ENCODE data around the gene MTG1.
"Not testable (repeated sequence)": the region's sequence is repeated elsewhere in the genome, so short reads cannot be mapped to it uniquely, and the experiment has no call there.

MTG1 gene

GRCh38 chr10:133405272-133405671, 11.3 kb downstream of the MTG1 start:
- H4K20me1 ChIP-seq, result peaks cover 5 to 77% (median 24%) of the 10 kb centered on the region in 11 experiments; a peak in 14 of 22 replicates
- H3K36me3 ChIP-seq, result peaks cover 93 to 100% (median 98%) of the 10 kb centered on the region in 11 experiments
- no peak overlapping the region for H3K4me2 ChIP-seq
- peaks cover 11 to 39% (median 36%) of the 10 kb centered on the region in 11 experiments for H3K9me3 ChIP-seq (replicated peaks in 1 of 11)
- TF ChIP-seq Cebpa-rat (IDR thresholded peaks at IDR 0.05), result no peak
- no peak overlapping the region for H3K27ac ChIP-seq
- no peak overlapping the region for H3K9ac ChIP-seq
- peaks cover 0 to 15% (median 7%) of the 10 kb centered on the region in 10 experiments; a peak in 11 of 20 replicates for H3K4me1 ChIP-seq
- H3K4me3 ChIP-seq, result no peak overlapping the region
- no peaks in the 10 kb centered on the region for H3K27me3 ChIP-seq

- H3K9me3 ChIP-seq (replicated peaks in 1 of 11), result peaks cover 18 to 46% (median 43%) of the 10 kb centered on the region in 11 experiments
- peaks cover 0 to 8% (median under 1%) of the 10 kb centered on the region in 10 experiments; a peak in 10 of 20 replicates for H3K4me1 ChIP-seq
- peaks cover 95 to 100% (median 98%) of the 10 kb centered on the region in 11 experiments for H3K36me3 ChIP-seq
- no peak overlapping the region for H3K9ac ChIP-seq
- H3K27me3 ChIP-seq, result no peaks in the 10 kb centered on the region
- no peak overlapping the region for H3K4me2 ChIP-seq
- no peak overlapping the region for H3K27ac ChIP-seq
- no peak for TF ChIP-seq Cebpa-rat (IDR thresholded peaks at IDR 0.05)
- no peak overlapping the region for H3K4me3 ChIP-seq
- peaks cover 5 to 70% (median 21%) of the 10 kb centered on the region in 11 experiments; a peak in 14 of 22 replicates for H4K20me1 ChIP-seq
These were observed 12.0 kb downstream of the MTG1 start for GRCh38 chr10:133405844-133406527.

GRCh38 chr10:133411523-133412380, 17.8 kb downstream of the MTG1 start:
- no peak for TF ChIP-seq Cebpa-rat (IDR thresholded peaks at IDR 0.05)
- Histone ChIP-seq H3K4me1 (no peaks in the 10 kb centered on the region), H3K27ac (no peak overlapping the region), H3K9ac (no peak overlapping the region), H3K9me3 (replicated peaks in 1 of 11) (peaks cover 60 to 92% (median 90%) of the 10 kb centered on the region in 11 experiments), H3K4me2 (no peak overlapping the region), H3K36me3 (peaks cover 83 to 95% (median 89%) of the 10 kb centered on the region in 11 experiments), H4K20me1 (peaks cover 0 to 26% (median 0%) of the 10 kb centered on the region in 11 experiments; a peak in 7 of 22 replicates), H3K27me3 (no peaks in the 10 kb centered on the region), H3K4me3 (peak overlapping the region in 4 of 10 experiments; percentile 27 to 40 (median 28); a peak in 6 of 20 replicates)

GRCh38 chr10:133412381-133412711, 18.4 kb downstream of the MTG1 start:
- H3K4me2 ChIP-seq, result no peak overlapping the region
- no peak overlapping the region for H3K27ac ChIP-seq
- no peaks in the 10 kb centered on the region for H3K27me3 ChIP-seq
- H3K4me1 ChIP-seq, result no peaks in the 10 kb centered on the region
- no peak for TF ChIP-seq Cebpa-rat (IDR thresholded peaks at IDR 0.05)
- H3K4me3 ChIP-seq, result peak overlapping the region in 1 of 10 experiments; percentile 27; a peak in 2 of 20 replicates
- H3K36me3 ChIP-seq, result peaks cover 77 to 89% (median 83%) of the 10 kb centered on the region in 11 experiments
- H3K9ac ChIP-seq, result no peak overlapping the region
- H4K20me1 ChIP-seq, result peaks cover 0 to 20% (median 0%) of the 10 kb centered on the region in 11 experiments; a peak in 5 of 22 replicates
- peaks cover 60 to 86% (median 85%) of the 10 kb centered on the region in 11 experiments for H3K9me3 ChIP-seq (replicated peaks in 1 of 11)

- Histone ChIP-seq H3K36me3 (peaks cover 71 to 85% (median 79%) of the 10 kb centered on the region in 11 experiments), H3K9me3 (replicated peaks in 1 of 11) (peaks cover 58 to 66% (median 64%) of the 10 kb centered on the region in 11 experiments), H4K20me1 (peaks cover 0 to 20% (median 13%) of the 10 kb centered on the region in 11 experiments; a peak in 16 of 22 replicates)
- H3K4me3 ChIP-seq, H3K9ac ChIP-seq, H3K27ac ChIP-seq, H3K27me3 ChIP-seq, H3K4me2 ChIP-seq, H3K4me1 ChIP-seq: not testable (repeated sequence)
These were observed 20.4 kb downstream of the MTG1 start for GRCh38 chr10:133414401-133414800.

GRCh38 chr10:133415752-133416151, 21.8 kb downstream of the MTG1 start:
- Histone ChIP-seq H3K27ac (no peak overlapping the region), H3K4me3 (no peak overlapping the region), H3K4me1 (no peaks in the 10 kb centered on the region), H3K9ac (no peak overlapping the region), H4K20me1 (peaks cover 3 to 34% (median 26%) of the 10 kb centered on the region in 11 experiments; a peak in 19 of 22 replicates), H3K9me3 (replicated peaks in 1 of 11) (peaks cover 44 to 52% (median 50%) of the 10 kb centered on the region in 11 experiments), H3K36me3 (peaks cover 68 to 81% (median 78%) of the 10 kb centered on the region in 11 experiments), H3K4me2 (no peak overlapping the region), H3K27me3 (peaks cover 0 to 6% (median 2%) of the 10 kb centered on the region in 11 experiments; a peak in 6 of 22 replicates)
- no peak for TF ChIP-seq Cebpa-rat (IDR thresholded peaks at IDR 0.05)

- no peak overlapping the region; a peak in 1 of 22 replicates for H3K9ac ChIP-seq
These were observed 24.5 kb downstream of the MTG1 start for GRCh38 chr10:133418289-133418993.

GRCh38 chr10:133419211-133419950, 25.4 kb downstream of the MTG1 start:
- Histone ChIP-seq H4K20me1 (peaks cover 28 to 64% (median 54%) of the 10 kb centered on the region in 11 experiments; a peak in 21 of 22 replicates), H3K4me3 (no peak overlapping the region), H3K9ac (no peak overlapping the region; a peak in 1 of 22 replicates), H3K4me1 (peaks cover 11 to 18% (median 15%) of the 10 kb centered on the region in 10 experiments; a peak in 18 of 20 replicates), H3K27me3 (peaks cover 24 to 41% (median 32%) of the 10 kb centered on the region in 11 experiments), H3K9me3 (replicated peaks in 1 of 11) (peaks cover 13 to 18% (median 17%) of the 10 kb centered on the region in 11 experiments), H3K36me3 (peaks cover 37 to 60% (median 45%) of the 10 kb centered on the region in 11 experiments), H3K27ac (no peak overlapping the region), H3K4me2 (no peak overlapping the region)
- TF ChIP-seq Cebpa-rat (IDR thresholded peaks at IDR 0.05), result no peak

More at GRCh38 chr10:133418289-133418993, 24.5 kb downstream of the MTG1 start:
- Histone ChIP-seq H3K9me3 (replicated peaks in 1 of 11) (peaks cover 17 to 25% (median 24%) of the 10 kb centered on the region in 11 experiments), H3K4me2 (no peak overlapping the region), H3K27me3 (peaks cover 21 to 33% (median 28%) of the 10 kb centered on the region in 11 experiments), H3K4me1 (peaks cover 11 to 16% (median 14%) of the 10 kb centered on the region in 10 experiments; a peak in 18 of 20 replicates), H4K20me1 (peaks cover 28 to 61% (median 53%) of the 10 kb centered on the region in 11 experiments; a peak in 21 of 22 replicates), H3K36me3 (peaks cover 42 to 67% (median 53%) of the 10 kb centered on the region in 11 experiments), H3K4me3 (no peak overlapping the region), H3K27ac (no peak overlapping the region)
- TF ChIP-seq Cebpa-rat (IDR thresholded peaks at IDR 0.05), result no peak

Measured in BLaER1 treated with 17β-estradiol and CSF1 and Interleukin-3, amounts not matched to agents 10 nM and 100 nM (cell line).